ENCODE data around the gene DCDC1. TPM values are rescaled to one million over a fixed set of nuclear protein-coding genes. Genes with fewer than 3 reads are reported as not detected.

Gene DCDC1
- total RNA-seq, 4 donors from 2014 or later: 0.34 to 2.7 TPM; not detected in 2

DNA sequence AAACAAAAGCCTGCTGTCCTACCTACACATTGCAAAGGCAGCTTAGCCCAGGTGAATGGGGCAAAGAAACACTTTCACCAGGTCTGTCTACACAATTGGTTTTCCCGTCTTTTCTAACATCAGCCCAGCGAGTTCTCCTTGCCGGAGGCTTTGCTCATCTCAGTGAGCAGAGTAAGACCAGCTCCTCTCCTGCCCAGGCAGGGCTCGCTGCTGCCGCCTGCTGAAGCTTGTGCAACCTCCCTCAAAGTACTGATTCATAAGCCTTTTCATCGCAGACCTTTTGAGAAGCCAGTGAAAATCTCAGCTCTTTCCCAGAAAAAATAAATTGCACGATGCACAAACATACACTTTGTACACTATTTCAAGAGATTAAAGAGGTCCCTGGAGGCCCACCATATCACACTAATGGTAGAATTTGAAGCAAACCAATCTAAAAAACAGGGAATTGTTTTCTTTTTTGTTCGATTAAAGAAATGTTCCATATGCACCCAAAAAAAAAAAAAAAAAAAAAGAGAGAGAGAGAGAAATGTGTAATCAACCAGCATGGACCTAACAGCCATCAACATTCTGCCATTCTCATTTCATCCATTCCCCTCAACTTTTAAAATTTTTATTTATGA lies 455.3 kb downstream of the DCDC1 start:
- WGBS: 13% methylated on average over 8 of the region's 8 CpGs
- TF ChIP-seq CTCF (IDR thresholded peaks at IDR 0.05) (peak in 1 of 2 donors; percentile 55), POLR2AphosphoS5 (IDR thresholded peaks at IDR 0.05) (no peak), EP300 (IDR thresholded peaks at IDR 0.05) (no peak), POLR2A (IDR thresholded peaks at IDR 0.05) (no peak)
- H3K36me3 ChIP-seq: no peaks in the 10 kb centered on the region
- DNase-seq (ENCODE audit: low spot score in 2 of 2): no peak
- H3K4me1 ChIP-seq: no peaks in the 10 kb centered on the region
- no peaks in the 10 kb centered on the region for H3K9me3 ChIP-seq
- no peaks in the 10 kb centered on the region for H3K27me3 ChIP-seq
- no peak overlapping the region for H3K27ac ChIP-seq
- H3K4me3 ChIP-seq: no peak overlapping the region

- TF ChIP-seq EP300 (IDR thresholded peaks at IDR 0.05) (no peak), POLR2AphosphoS5 (IDR thresholded peaks at IDR 0.05) (no peak), CTCF (IDR thresholded peaks at IDR 0.05) (no peak), POLR2A (IDR thresholded peaks at IDR 0.05) (no peak)
- no peak for DNase-seq (ENCODE audit: low spot score in 2 of 2)
- Histone ChIP-seq H3K4me1 (no peaks in the 10 kb centered on the region), H3K36me3 (no peaks in the 10 kb centered on the region), H3K27ac (no peak overlapping the region), H3K4me3 (no peak overlapping the region), H3K27me3 (no peaks in the 10 kb centered on the region), H3K9me3 (no peaks in the 10 kb centered on the region)
Measured at GRCh38 chr11:30911247-30911646, 458.3 kb downstream of the DCDC1 start.

DNA sequence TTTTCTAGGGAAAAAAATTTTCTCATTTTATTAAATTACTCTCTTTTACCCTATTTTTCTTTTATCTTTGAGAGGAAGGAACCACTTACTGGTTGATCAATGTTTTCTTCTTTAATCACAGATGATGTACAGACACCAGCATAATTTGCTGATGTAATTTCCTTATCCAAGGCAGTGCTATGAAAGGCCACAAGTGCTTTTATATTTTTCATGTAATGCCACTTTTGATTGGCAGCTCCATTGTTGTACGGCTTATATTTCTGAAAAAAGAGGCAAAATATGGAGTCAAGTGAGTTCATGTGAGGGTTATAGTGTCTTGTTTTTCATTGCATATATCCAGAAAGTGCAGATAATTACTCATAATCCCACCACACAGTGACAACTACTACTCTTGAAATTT lies 460.7 kb downstream of the DCDC1 start:
- Histone ChIP-seq H3K36me3 (no peaks in the 10 kb centered on the region), H3K4me3 (no peak overlapping the region), H3K4me1 (no peaks in the 10 kb centered on the region), H3K27me3 (no peaks in the 10 kb centered on the region), H3K27ac (no peak overlapping the region), H3K9me3 (no peaks in the 10 kb centered on the region)
- WGBS: 74% methylated on average over 1 of the region's 1 CpG
- TF ChIP-seq CTCF (IDR thresholded peaks at IDR 0.05): no peak
- DNase-seq (ENCODE audit: low spot score in 2 of 2): no peak

DNA sequence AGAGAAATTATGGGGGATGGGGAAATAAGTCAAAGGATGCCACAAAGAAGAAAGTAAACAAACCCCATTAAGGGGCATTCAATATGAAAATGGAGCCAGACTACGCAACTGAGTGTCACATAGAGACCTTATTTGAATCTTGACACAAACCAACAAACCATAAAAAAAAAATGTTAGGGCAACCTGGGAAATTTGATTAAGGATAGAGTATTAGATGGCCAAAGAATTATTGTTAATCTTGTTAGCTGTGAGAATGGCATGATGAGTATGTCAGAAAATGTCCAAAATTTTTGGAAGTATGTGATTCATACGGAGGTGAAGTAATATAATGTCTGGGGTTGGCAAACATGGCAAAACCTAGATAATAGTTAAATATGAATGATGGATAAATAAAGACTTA lies 461.3 kb downstream of the DCDC1 start:
- H3K27me3 ChIP-seq: no peaks in the 10 kb centered on the region
- no peak for TF ChIP-seq POLR2AphosphoS5 (IDR thresholded peaks at IDR 0.05)
- TF ChIP-seq CTCF (IDR thresholded peaks at IDR 0.05): no peak
- TF ChIP-seq EP300 (IDR thresholded peaks at IDR 0.05): no peak
- no peak for TF ChIP-seq POLR2A (IDR thresholded peaks at IDR 0.05)
- WGBS: 70% methylated on average over 2 of the region's 2 CpGs

DNA sequence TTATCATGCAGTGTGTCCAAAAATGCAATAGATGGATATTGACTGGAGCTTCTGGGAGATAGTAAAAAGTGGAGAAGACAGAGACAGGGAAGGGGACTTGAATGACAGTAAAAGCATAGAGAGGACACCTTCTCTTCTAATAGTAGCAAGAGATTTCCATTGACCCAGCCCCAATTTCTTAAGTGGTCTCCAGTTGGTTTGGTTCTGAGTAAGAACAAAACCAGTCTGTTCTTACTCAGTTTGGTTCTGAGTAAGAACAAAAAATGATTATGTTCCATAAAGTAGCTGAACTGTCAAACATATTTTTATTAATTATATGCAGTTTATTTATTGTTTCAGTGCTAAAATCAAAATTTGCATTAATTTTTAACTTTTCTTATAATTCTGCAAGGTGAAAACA lies 466.6 kb downstream of the DCDC1 start:
- H3K4me3 ChIP-seq: no peak overlapping the region
- H3K36me3 ChIP-seq: no peaks in the 10 kb centered on the region
- no peaks in the 10 kb centered on the region for H3K27me3 ChIP-seq
- no peak overlapping the region for H3K27ac ChIP-seq
- no peak for DNase-seq (ENCODE audit: low spot score in 2 of 2)
- H3K9me3 ChIP-seq: no peaks in the 10 kb centered on the region
- no peaks in the 10 kb centered on the region for H3K4me1 ChIP-seq
- TF ChIP-seq EP300 (IDR thresholded peaks at IDR 0.05) (no peak), CTCF (IDR thresholded peaks at IDR 0.05) (no peak), POLR2A (IDR thresholded peaks at IDR 0.05) (no peak), POLR2AphosphoS5 (IDR thresholded peaks at IDR 0.05) (no peak)

More for the DNA sequence above, 461.3 kb downstream of the DCDC1 start:
- Histone ChIP-seq H3K9me3 (no peaks in the 10 kb centered on the region), H3K4me1 (no peaks in the 10 kb centered on the region), H3K36me3 (no peaks in the 10 kb centered on the region), H3K4me3 (no peak overlapping the region), H3K27ac (no peak overlapping the region)
- no peak for DNase-seq (ENCODE audit: low spot score in 2 of 2)

Data from suprapubic skin (tissue), 4 donors.